Ovary (tissue), 9 donors: Measurements from ENCODE around the gene MRPL23. TPM values are rescaled to one million over a fixed set of nuclear protein-coding genes. Genes with fewer than 3 reads are reported as not detected.

Source experiments
- DNase-seq, 5 donors: peaks; one replicate each; pipeline ENCODE4 v3.0.0-alpha.2; 2019 to 2020
- H3K27ac ChIP-seq, 2 donors: fragments of 200-600 bp; one replicate each; pipeline versions ENCODE4 v1.5.1 to v1.8.0; 2019 to 2022
- H3K27me3 ChIP-seq: fragments of 200-600 bp; one replicate; pipeline ENCODE4 v1.8.0; 2022
- H3K36me3 ChIP-seq: fragments of 200-600 bp; sonication (generic); one replicate; pipeline ENCODE4 v1.5.1; 2019
- H3K4me1 ChIP-seq: one replicate; pipeline ENCODE4 v1.8.1; 2013; ENCODE audit warnings: mild to moderate bottlenecking, moderate library complexity; ENCODE audit not compliant: insufficient read depth
- H3K4me3 ChIP-seq: fragments of 200-600 bp; sonication (generic); one replicate; pipeline ENCODE4 v1.5.1; 2017
- H3K9me3 ChIP-seq, 2 donors: fragments of 200-600 bp in 1 of 2; sonication (generic) in 1 of 2; one replicate each; pipeline versions ENCODE4 v1.5.1 to v1.8.1; 2013 to 2019; ENCODE audit warnings: mild to moderate bottlenecking in 1 of 2, moderate library complexity in 1 of 2
- CTCF ChIP-seq, 3 donors: fragments of 450-650 bp in 2 of 3; fragments of 200-600 bp in 1 of 3; IDR thresholded peaks; one replicate each; pipeline versions ENCODE4 v1.5.1 to v1.8.0; 2016 to 2022; ENCODE audit warnings: antibody characterized with exemption in 3 of 3, mild to moderate bottlenecking in 1 of 3
- EP300 ChIP-seq: sonication (generic); formaldehyde crosslinking; IDR thresholded peaks from one replicate; pipeline ENCODE4 v1.6.1; 2017; ENCODE audit warnings: antibody characterized with exemption
- POLR2A ChIP-seq: fragments of 450-650 bp; IDR thresholded peaks from one replicate; pipeline ENCODE4 v1.6.1; 2017; ENCODE audit warnings: antibody characterized with exemption, mild to moderate bottlenecking, moderate library complexity
- WGBS, 3 donors: extraction: QIAGEN DNeasy Blood & Tissue Kit in 1 of 3; methylation state at CpG; one replicate each; pipeline versions ENCODE4 v1.1.5 to v1.1.7; 2013 to 2017; 5-methylcytosine and 5-hydroxymethylcytosine counted together
- intact Hi-C, 4 donors: fragments of 100-400 bp; cut with DNase I; formaldehyde crosslinking; loops; one replicate each; pipeline versions ENCODE4 v1.11.0 to v1.15.1; 2022 to 2023
- polyA plus RNA-seq, 2 donors: library from polyadenylated mRNA; stranded (reverse); fragments of 200-250 nt in 1 of 2; fragments of 350-450 nt in 1 of 2; fragmentation: Illumina TruSeq in 1 of 2; extraction: RNeasy Lipid Tissue Mini Kit (QIAGEN cat#74804) in 1 of 2; gene quantifications; one replicate each; pipeline ENCODE4 v1.2.3, GENCODE V29; 2013 to 2014
- total RNA-seq, 7 donors: library from RNA; depleted of rRNA in 2 of 7; stranded (reverse); fragments of >200 nt in 2 of 7; fragmentation: NEBNext Ultra II Directional in 3 of 7; extraction: Animal tissue kit (Norgen Biotek cat#: 25700) in 3 of 7; gene quantifications; one replicate each; pipeline versions ENCODE4 v1.1.0 to v1.2.4, GENCODE V29; 2016 to 2023
- donor health status: DM: no; HTN: no; CAD: no; lungs with moderate emphysema.
- donor health status: DM: no; HTN: no; CAD: no.
- donor health status: Bipolar disorder and iron deficiency.
- donor health status: DM: yes; HTN: yes; CAD: no.
- donor health status: DM: no; HTN: no; CAD: no.
- donor health status: DM: yes; HTN: yes; CAD: no.

The MRPL23 gene
- total and polyA plus RNA-seq, 9 donors: 21.7 to 145 (median 86.7) TPM

- H3K4me3 ChIP-seq: no peak overlapping the region
- no peak for TF ChIP-seq EP300
- TF ChIP-seq CTCF (IDR thresholded peaks at IDR 0.05): no peak
- TF ChIP-seq POLR2A: no peak
- peaks cover 3% of the 10 kb centered on the region for H3K4me1 ChIP-seq
- H3K27ac ChIP-seq: no peak overlapping the region
- intact Hi-C loops: no loop called here
- no peaks in the 10 kb centered on the region for H3K9me3 ChIP-seq
- H3K36me3 ChIP-seq: no peaks in the 10 kb centered on the region
- DNase-seq: peak in 1 of 5 donors; percentile 8
- 87 to 92% (median 89%) methylated on average over 33 of the region's 33 CpGs for WGBS, 3 donors
- no peaks in the 10 kb centered on the region for H3K27me3 ChIP-seq
Observed at GRCh38 chr11:1935156-1936071, 11.7 kb upstream of the MRPL23 start.

- DNase-seq: peak in 1 of 5 donors; percentile 9
- Histone ChIP-seq H3K4me1 (peaks cover 2% of the 10 kb centered on the region), H3K36me3 (no peaks in the 10 kb centered on the region), H3K4me3 (no peak overlapping the region), H3K27ac (no peak overlapping the region), H3K27me3 (no peaks in the 10 kb centered on the region), H3K9me3 (no peaks in the 10 kb centered on the region)
- intact Hi-C loops: no loop called here
- no peak for TF ChIP-seq CTCF (IDR thresholded peaks at IDR 0.05)
- TF ChIP-seq POLR2A: no peak
- no peak for TF ChIP-seq EP300
- 92 to 95% (median 93%) methylated on average over 33 to 34 of the region's 34 CpGs for WGBS, 3 donors
Observed at GRCh38 chr11:1936072-1936780, 10.9 kb upstream of the MRPL23 start.

- no peak for TF ChIP-seq CTCF (IDR thresholded peaks at IDR 0.05)
- no peak for TF ChIP-seq POLR2A
- no peak for TF ChIP-seq EP300
- Histone ChIP-seq H3K4me3 (no peak overlapping the region), H3K27ac (no peak overlapping the region), H3K36me3 (no peaks in the 10 kb centered on the region), H3K4me1 (peaks cover 2% of the 10 kb centered on the region), H3K9me3 (no peaks in the 10 kb centered on the region), H3K27me3 (no peaks in the 10 kb centered on the region)
- WGBS, 3 donors: 92 to 94% (median 93%) methylated on average over 31 to 34 of the region's 34 CpGs
- intact Hi-C loops: no loop called here
- peak in 2 of 5 donors; percentile 6 to 8 for DNase-seq
Observed at GRCh38 chr11:1936781-1937615, 10.1 kb upstream of the MRPL23 start.
